Uterus (tissue), 2 donors: ENCODE data around the gene UTP20.

Source experiments
- CTCF ChIP-seq, 4 experiments: fragments of 200-600 bp in 2 of 4; fragments of 450-650 bp in 2 of 4; sonication (generic) in 2 of 4; IDR thresholded peaks; one replicate each; pipeline ENCODE4 v1.5.1; 2016 to 2019; ENCODE audit warnings: antibody characterized with exemption in 4 of 4, mild to moderate bottlenecking in 2 of 4, moderate library complexity in 1 of 4
- POLR2A ChIP-seq, 2 donors: fragments of 450-650 bp; IDR thresholded peaks; one replicate each; pipeline ENCODE4 v1.6.1; 2016; ENCODE audit warnings: antibody characterized with exemption in 2 of 2, mild to moderate bottlenecking in 1 of 2, moderate library complexity in 1 of 2

- TF ChIP-seq CTCF (IDR thresholded peaks at IDR 0.05) = no peak
- TF ChIP-seq POLR2A (IDR thresholded peaks at IDR 0.05) = no peak
Measured at GRCh38 chr12:101327051-101327450, 47.1 kb downstream of the UTP20 start.
